Spinal cord (tissue), 10 donors: Measurements from ENCODE around the gene CDH13. TPM values are rescaled to one million over a fixed set of nuclear protein-coding genes. Genes with fewer than 3 reads are reported as not detected.

Source experiments
- DNase-seq, 6 donors: peaks; one replicate each; pipeline versions ENCODE4 v3.0.0 to v3.0.0-alpha.2; 2013 to 2015; ENCODE audit warnings: low spot score in 6 of 6, low read depth in 4 of 6
- H3K27ac ChIP-seq: one replicate; pipeline ENCODE4 v1.5.1; 2013; ENCODE audit warnings: low read depth, low read length, control low read depth
- H3K27me3 ChIP-seq: one replicate; pipeline ENCODE4 v1.6.1; 2013; ENCODE audit warnings: low read length; ENCODE audit not compliant: control insufficient read depth, insufficient read depth
- H3K36me3 ChIP-seq: one replicate; pipeline ENCODE4 v1.6.1; 2013; ENCODE audit warnings: low read length; ENCODE audit not compliant: control insufficient read depth, insufficient read depth
- H3K4me1 ChIP-seq: one replicate; pipeline ENCODE4 v1.6.1; 2013; ENCODE audit warnings: low read length; ENCODE audit not compliant: control insufficient read depth, insufficient read depth
- H3K4me3 ChIP-seq: one replicate; pipeline ENCODE4 v1.5.1; 2013; ENCODE audit warnings: low read depth, low read length, control low read depth
- H3K9me3 ChIP-seq: one replicate; pipeline ENCODE4 v1.6.1; 2013; ENCODE audit warnings: low read length; ENCODE audit not compliant: control insufficient read depth, insufficient read depth
- WGBS: methylation state at CpG from one replicate; pipeline ENCODE4 v1.1.5; 2013; ENCODE audit warnings: missing lambda C conversion rate; ENCODE audit not compliant: insufficient coverage; 5-methylcytosine and 5-hydroxymethylcytosine counted together
- polyA plus RNA-seq, 2 donors: library from polyadenylated mRNA; unstranded; fragments of 120-200 nt; gene quantifications; one replicate each; pipeline ENCODE4 v1.2.1, GENCODE V29; 2013; ENCODE audit not compliant: insufficient read length in 2 of 2
- total RNA-seq, 2 donors: library from RNA; depleted of rRNA in 1 of 2; stranded (reverse); fragments of 120-200 nt in 1 of 2; fragments of >200 nt in 1 of 2; gene quantifications; one replicate each; pipeline versions ENCODE4 v1.2.3 to v1.2.4, GENCODE V29; 2013 to 2014
- donor health status: healthy.

CDH13 gene
- total and polyA plus RNA-seq, 4 donors: 34.5 to 82.3 (median 76.4) TPM

- H3K9me3 ChIP-seq: no peaks in the 10 kb centered on the region
- 72% methylated on average over 4 of the region's 6 CpGs for WGBS
- H3K27ac ChIP-seq: no peak overlapping the region
- no peak overlapping the region for H3K4me3 ChIP-seq
- DNase-seq: no peak
- no peaks in the 10 kb centered on the region for H3K36me3 ChIP-seq
- no peaks in the 10 kb centered on the region for H3K27me3 ChIP-seq
- no peaks in the 10 kb centered on the region for H3K4me1 ChIP-seq
Observed at GRCh38 chr16:83205896-83206295, 579.1 kb downstream of the CDH13 start.

- no peak overlapping the region for H3K4me3 ChIP-seq
- no peaks in the 10 kb centered on the region for H3K4me1 ChIP-seq
- no peak overlapping the region for H3K27ac ChIP-seq
- no peaks in the 10 kb centered on the region for H3K9me3 ChIP-seq
- no peaks in the 10 kb centered on the region for H3K27me3 ChIP-seq
- H3K36me3 ChIP-seq: no peaks in the 10 kb centered on the region
- WGBS: 100% methylated on average over 1 of the region's 5 CpGs
- no peak for DNase-seq
Observed at GRCh38 chr16:83206426-83206825, 579.7 kb downstream of the CDH13 start.

- no peaks in the 10 kb centered on the region for H3K4me1 ChIP-seq
- no peak overlapping the region for H3K27ac ChIP-seq
- WGBS: 83% methylated on average over 4 of the region's 6 CpGs
- no peaks in the 10 kb centered on the region for H3K27me3 ChIP-seq
- no peaks in the 10 kb centered on the region for H3K36me3 ChIP-seq
- H3K4me3 ChIP-seq: no peak overlapping the region
- DNase-seq: peak in 2 of 6 donors; percentile 28 to 62
- no peaks in the 10 kb centered on the region for H3K9me3 ChIP-seq
Observed at GRCh38 chr16:83211711-83212110, 584.9 kb downstream of the CDH13 start.

GRCh38 chr16:83212301-83212841 is 585.6 kb downstream of the CDH13 start:
- no peak overlapping the region for H3K4me3 ChIP-seq
- no peak overlapping the region for H3K27ac ChIP-seq
- H3K36me3 ChIP-seq: no peaks in the 10 kb centered on the region
- no peaks in the 10 kb centered on the region for H3K9me3 ChIP-seq
- H3K4me1 ChIP-seq: no peaks in the 10 kb centered on the region
- no peak for DNase-seq
- H3K27me3 ChIP-seq: no peaks in the 10 kb centered on the region
- WGBS: 95% methylated on average over 2 of the region's 5 CpGs

GRCh38 chr16:83214671-83215070 is 587.9 kb downstream of the CDH13 start:
- DNase-seq: no peak
- 85% methylated on average over 5 of the region's 5 CpGs for WGBS
- H3K36me3 ChIP-seq: no peaks in the 10 kb centered on the region

GRCh38 chr16:83215406-83216001 is 588.7 kb downstream of the CDH13 start:
- Histone ChIP-seq H3K9me3 (no peaks in the 10 kb centered on the region), H3K36me3 (no peaks in the 10 kb centered on the region), H3K4me3 (no peak overlapping the region), H3K4me1 (no peaks in the 10 kb centered on the region), H3K27ac (no peak overlapping the region), H3K27me3 (no peaks in the 10 kb centered on the region)
- no peak for DNase-seq
- WGBS: 31% methylated on average over 3 of the region's 9 CpGs

More at GRCh38 chr16:83214671-83215070, 587.9 kb downstream of the CDH13 start:
- no peaks in the 10 kb centered on the region for H3K4me1 ChIP-seq
- no peak overlapping the region for H3K27ac ChIP-seq
- H3K27me3 ChIP-seq: no peaks in the 10 kb centered on the region
- no peaks in the 10 kb centered on the region for H3K9me3 ChIP-seq
- no peak overlapping the region for H3K4me3 ChIP-seq

- no CpG with 5 or more reads among the region's 2 CpGs for WGBS
- H3K27ac ChIP-seq: no peak overlapping the region
- H3K4me1 ChIP-seq: no peaks in the 10 kb centered on the region
- no peak for DNase-seq
- no peaks in the 10 kb centered on the region for H3K9me3 ChIP-seq
- no peaks in the 10 kb centered on the region for H3K36me3 ChIP-seq
- no peaks in the 10 kb centered on the region for H3K27me3 ChIP-seq
- no peak overlapping the region for H3K4me3 ChIP-seq
Observed at GRCh38 chr16:83219285-83219684, 592.5 kb downstream of the CDH13 start.

- DNase-seq: no peak
- Histone ChIP-seq H3K27ac (no peak overlapping the region), H3K27me3 (no peaks in the 10 kb centered on the region), H3K4me3 (no peak overlapping the region), H3K9me3 (no peaks in the 10 kb centered on the region), H3K4me1 (no peaks in the 10 kb centered on the region), H3K36me3 (no peaks in the 10 kb centered on the region)
- 93% methylated on average over 8 of the region's 9 CpGs for whole genome bisulfite sequencing
Observed at GRCh38 chr16:83220066-83220465, 593.3 kb downstream of the CDH13 start.

GRCh38 chr16:83224642-83225041 is 597.9 kb downstream of the CDH13 start:
- Histone ChIP-seq H3K9me3 (no peaks in the 10 kb centered on the region), H3K36me3 (no peaks in the 10 kb centered on the region), H3K4me1 (no peaks in the 10 kb centered on the region), H3K27ac (no peak overlapping the region), H3K4me3 (no peak overlapping the region), H3K27me3 (no peaks in the 10 kb centered on the region)
- no peak for DNase-seq
- WGBS: 86% methylated on average over 2 of the region's 3 CpGs

GRCh38 chr16:83227336-83227735 is 600.6 kb downstream of the CDH13 start:
- 72% methylated on average over 6 of the region's 6 CpGs for WGBS
- Histone ChIP-seq H3K4me1 (no peaks in the 10 kb centered on the region), H3K9me3 (no peaks in the 10 kb centered on the region), H3K27ac (no peak overlapping the region), H3K27me3 (no peaks in the 10 kb centered on the region), H3K4me3 (no peak overlapping the region), H3K36me3 (no peaks in the 10 kb centered on the region)
- no peak for DNase-seq
